SJSA1 (cell line): ENCODE data around the gene BTG2. TPM values are rescaled to one million over a fixed set of nuclear protein-coding genes. Genes with fewer than 3 reads are reported as not detected.

Experiments
- DNase-seq, 2 experiments: peaks; one replicate each; pipeline ENCODE4 v3.0.0-alpha.2; 2015 to 2020; ENCODE audit warnings: low spot score in 2 of 2, low read depth in 1 of 2
- H3K27ac ChIP-seq: fragments of 250-450 bp; sonication (Bioruptor Pico); 2 replicates; pipeline ENCODE4 v1.5.1; 2020; ENCODE audit warnings: mild to moderate bottlenecking, moderate library complexity
- H3K27me3 ChIP-seq: fragments of 250-450 bp; sonication (Bioruptor Pico); replicated peaks from 2 replicates; pipeline ENCODE4 v1.5.1; 2020; ENCODE audit warnings: mild to moderate bottlenecking, moderate library complexity
- H3K36me3 ChIP-seq: fragments of 250-450 bp; sonication (Bioruptor Pico); 2 replicates; pipeline ENCODE4 v1.5.1; 2020; ENCODE audit warnings: mild to moderate bottlenecking
- H3K4me1 ChIP-seq: fragments of 250-450 bp; sonication (Bioruptor Pico); replicated peaks from 2 replicates; pipeline ENCODE4 v1.6.1; 2021; ENCODE audit warnings: mild to moderate bottlenecking
- H3K4me3 ChIP-seq: fragments of 250-450 bp; sonication (Bioruptor Pico); 2 replicates; pipeline ENCODE4 v1.5.1; 2020; ENCODE audit warnings: mild to moderate bottlenecking
- H3K9me3 ChIP-seq: fragments of 250-450 bp; sonication (Bioruptor Pico); replicated peaks from 2 replicates; pipeline ENCODE4 v1.5.1; 2020; ENCODE audit warnings: mild to moderate bottlenecking
- total RNA-seq: library from RNA; depleted of rRNA; stranded (reverse); fragments of >200 nt; shearing (Covaris generic); gene quantifications from 2 replicates; pipeline ENCODE4 v1.2.3, GENCODE V29; 2014

BTG2 gene
- total RNA-seq, 1 experiment from 2014 or later: 6.6 TPM

- H3K36me3 ChIP-seq: no peaks in the 10 kb centered on the region
- no peak overlapping the region for H3K4me3 ChIP-seq
- 0 out of 2 replicates have a peak, but pooled peaks cover 4% of the 10 kb centered on the region for H3K4me1 ChIP-seq
- peaks cover 10% of the 10 kb centered on the region; the same call in 1 of the 2 replicates for H3K27me3 ChIP-seq
- no peaks in the 10 kb centered on the region for H3K9me3 ChIP-seq
- DNase-seq: peak; percentile 65 to 73
- H3K27ac ChIP-seq: no peak overlapping the region
Observed at GRCh38 chr1:203340112-203340790, 34.9 kb downstream of the BTG2 start.

DNA sequence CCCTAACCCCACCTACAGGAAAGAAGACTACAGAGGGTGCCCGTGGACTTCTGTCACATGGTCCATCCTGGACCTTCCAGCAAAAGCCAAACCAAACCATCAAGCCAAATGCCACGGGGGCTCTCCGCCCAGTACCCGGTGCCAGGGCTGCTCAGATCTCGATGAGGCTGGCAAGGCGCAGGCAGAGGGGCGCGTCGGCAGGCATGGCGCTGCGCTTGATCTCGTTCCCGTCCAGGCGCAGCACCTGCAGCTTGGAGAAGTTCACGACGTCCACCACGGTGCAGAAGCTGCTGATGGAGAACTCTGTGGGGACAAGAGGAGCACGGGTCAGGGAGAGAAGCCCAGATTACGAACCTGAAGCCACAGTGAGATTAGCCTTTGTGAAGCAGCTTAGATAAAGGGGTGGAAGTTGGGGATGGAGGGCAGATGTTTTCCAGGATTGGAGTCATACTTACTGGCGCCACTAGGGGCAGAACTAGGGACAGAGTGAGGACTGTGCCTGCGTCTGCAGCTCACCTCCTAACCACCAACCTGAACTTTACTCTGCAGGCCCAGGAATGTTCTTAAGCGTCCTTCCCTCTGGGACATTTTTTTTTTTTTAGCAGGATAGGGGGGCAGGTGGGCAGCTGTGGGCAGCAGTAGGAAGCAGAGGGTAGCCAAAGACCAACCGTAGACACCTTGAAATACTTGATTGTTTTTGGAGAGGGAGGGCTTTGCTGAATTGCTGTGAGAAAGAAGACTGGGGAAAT lies 37.0 kb downstream of the BTG2 start:
- Histone ChIP-seq H3K27ac (no peak overlapping the region), H3K4me3 (no peak overlapping the region), H3K36me3 (no peaks in the 10 kb centered on the region), H3K27me3 (peaks cover 10% of the 10 kb centered on the region; the same call in 1 of the 2 replicates), H3K9me3 (no peaks in the 10 kb centered on the region), H3K4me1 (0 out of 2 replicates have a peak, but pooled peaks cover 4% of the 10 kb centered on the region)
- DNase-seq: peak; percentile 36 to 59

- Histone ChIP-seq H3K4me1 (0 out of 2 replicates have a peak, but pooled peaks cover 4% of the 10 kb centered on the region), H3K9me3 (no peaks in the 10 kb centered on the region), H3K4me3 (no peak overlapping the region), H3K27ac (no peak overlapping the region), H3K27me3 (peaks cover 10% of the 10 kb centered on the region; the same call in 1 of the 2 replicates), H3K36me3 (no peaks in the 10 kb centered on the region)
- no peak for DNase-seq
Observed at GRCh38 chr1:203343956-203344754, 38.8 kb downstream of the BTG2 start.

GRCh38 chr1:203346060-203346768 lies 40.9 kb downstream of the BTG2 start:
- no peak overlapping the region for H3K27ac ChIP-seq
- H3K4me1 ChIP-seq: 0 out of 2 replicates have a peak, but pooled peaks cover 4% of the 10 kb centered on the region
- no peaks in the 10 kb centered on the region for H3K27me3 ChIP-seq
- no peak for DNase-seq
- no peaks in the 10 kb centered on the region for H3K9me3 ChIP-seq
- H3K36me3 ChIP-seq: no peaks in the 10 kb centered on the region
- H3K4me3 ChIP-seq: no peak overlapping the region

GRCh38 chr1:203346769-203347102 lies 41.4 kb downstream of the BTG2 start:
- no peak overlapping the region for H3K4me3 ChIP-seq
- H3K27me3 ChIP-seq: no peaks in the 10 kb centered on the region
- no peak overlapping the region for H3K27ac ChIP-seq
- DNase-seq: no peak
- H3K36me3 ChIP-seq: no peaks in the 10 kb centered on the region
- 0 out of 2 replicates have a peak, but pooled peaks cover 4% of the 10 kb centered on the region for H3K4me1 ChIP-seq
- no peaks in the 10 kb centered on the region for H3K9me3 ChIP-seq

- no peak for DNase-seq
- H3K27ac ChIP-seq: no peak overlapping the region
- peaks cover 9% of the 10 kb centered on the region for H3K4me1 ChIP-seq
- H3K4me3 ChIP-seq: no peak overlapping the region
- no peaks in the 10 kb centered on the region for H3K27me3 ChIP-seq
- no peaks in the 10 kb centered on the region for H3K9me3 ChIP-seq
- H3K36me3 ChIP-seq: no peaks in the 10 kb centered on the region
Observed at GRCh38 chr1:203349166-203349565, 43.8 kb downstream of the BTG2 start.

DNA sequence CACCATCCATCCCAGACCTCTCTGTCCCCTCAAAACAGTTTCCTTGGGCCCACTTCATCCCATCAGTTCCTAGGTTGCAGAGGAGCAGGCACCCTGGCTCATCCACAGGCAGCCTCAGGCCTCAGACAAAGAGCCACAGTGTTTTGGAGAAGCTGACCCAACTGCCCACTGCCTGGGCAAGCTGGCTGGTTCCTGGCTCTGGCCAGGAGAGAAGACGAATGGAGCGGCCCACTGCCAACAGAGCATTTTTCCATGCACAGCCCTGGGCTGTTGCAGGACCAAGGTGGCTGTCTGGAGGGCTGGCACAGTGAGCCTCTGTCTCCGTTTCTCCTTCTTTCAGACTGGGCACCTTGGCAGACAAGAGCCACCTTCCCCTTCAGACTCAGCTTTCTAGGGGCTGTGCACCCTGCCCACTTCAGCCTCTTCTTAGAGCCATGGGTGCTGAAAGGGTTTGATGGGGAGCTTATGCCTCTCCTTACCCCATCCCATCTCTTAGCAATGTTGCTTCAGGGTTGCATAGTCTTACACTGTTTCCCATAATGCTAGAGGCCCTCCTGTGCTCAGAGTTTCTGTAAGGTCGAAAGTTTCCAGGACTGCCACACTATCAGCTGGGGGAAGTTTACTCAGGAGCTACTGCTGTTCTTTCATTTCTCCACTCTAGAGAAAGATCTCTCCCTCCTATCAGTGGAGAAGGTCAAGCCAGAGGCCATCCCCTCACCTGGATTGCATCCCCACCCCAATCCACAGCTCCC lies 44.6 kb downstream of the BTG2 start:
- no peaks in the 10 kb centered on the region for H3K9me3 ChIP-seq
- H3K4me1 ChIP-seq: peaks cover 16% of the 10 kb centered on the region
- H3K4me3 ChIP-seq: no peak overlapping the region
- H3K36me3 ChIP-seq: no peaks in the 10 kb centered on the region
- H3K27ac ChIP-seq: no peak overlapping the region
- no peaks in the 10 kb centered on the region for H3K27me3 ChIP-seq
- no peak for DNase-seq

GRCh38 chr1:203351037-203351625 lies 45.8 kb downstream of the BTG2 start, which contains the start of gene FMOD:
FMOD (minus strand) TSS chr1:203351122; CDS start chr1:203348270, 2,852 bp downstream.
- Histone ChIP-seq H3K36me3 (no peaks in the 10 kb centered on the region), H3K27ac (no peak within 1 kb of the TSS), H3K9me3 (no peaks in the 10 kb centered on the region), H3K4me1 (peaks cover 19% of the 10 kb centered on the region), H3K4me3 (no peak within 1 kb of the TSS), H3K27me3 (no peaks in the 10 kb centered on the region)
- peak in 1 of 2 experiments; percentile 17 for DNase-seq

DNA sequence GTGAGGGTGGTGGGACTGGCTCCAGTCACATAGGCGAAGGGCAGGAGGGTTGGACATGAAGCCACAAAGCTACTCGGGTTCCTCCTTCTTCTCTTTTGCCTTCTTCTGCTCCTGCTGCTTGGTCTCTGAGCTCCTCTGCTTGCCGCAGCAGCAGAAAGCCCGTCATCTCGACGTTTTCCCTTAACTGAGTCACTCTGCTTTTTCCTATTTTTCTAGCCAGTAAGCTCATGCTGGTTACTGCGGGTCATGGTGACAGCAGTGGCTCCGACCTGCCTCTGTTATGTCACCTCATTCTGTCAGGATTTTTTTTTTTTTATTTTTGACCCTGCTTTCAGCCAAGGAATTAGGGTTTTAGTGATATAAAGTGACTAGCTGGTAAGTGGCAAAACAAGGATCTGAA lies 48.2 kb downstream of the BTG2 start:
- H3K4me3 ChIP-seq: no peak overlapping the region
- no peaks in the 10 kb centered on the region for H3K27me3 ChIP-seq
- peak overlapping the region; percentile 74 for H3K27ac ChIP-seq
- peak in 1 of 2 experiments; percentile 31 for DNase-seq
- H3K4me1 ChIP-seq: peaks cover 21% of the 10 kb centered on the region
- no peaks in the 10 kb centered on the region; the same call in 1 of the 2 replicates for H3K9me3 ChIP-seq
- no peaks in the 10 kb centered on the region for H3K36me3 ChIP-seq

GRCh38 chr1:203354246-203354645 lies 48.9 kb downstream of the BTG2 start:
- no peaks in the 10 kb centered on the region; the same call in 1 of the 2 replicates for H3K9me3 ChIP-seq
- DNase-seq: peak; percentile 70 to 91
- H3K27me3 ChIP-seq: no peaks in the 10 kb centered on the region
- H3K27ac ChIP-seq: peak overlapping the region; percentile 74
- no peaks in the 10 kb centered on the region for H3K36me3 ChIP-seq
- no peak overlapping the region for H3K4me3 ChIP-seq
- peaks cover 21% of the 10 kb centered on the region for H3K4me1 ChIP-seq

DNA sequence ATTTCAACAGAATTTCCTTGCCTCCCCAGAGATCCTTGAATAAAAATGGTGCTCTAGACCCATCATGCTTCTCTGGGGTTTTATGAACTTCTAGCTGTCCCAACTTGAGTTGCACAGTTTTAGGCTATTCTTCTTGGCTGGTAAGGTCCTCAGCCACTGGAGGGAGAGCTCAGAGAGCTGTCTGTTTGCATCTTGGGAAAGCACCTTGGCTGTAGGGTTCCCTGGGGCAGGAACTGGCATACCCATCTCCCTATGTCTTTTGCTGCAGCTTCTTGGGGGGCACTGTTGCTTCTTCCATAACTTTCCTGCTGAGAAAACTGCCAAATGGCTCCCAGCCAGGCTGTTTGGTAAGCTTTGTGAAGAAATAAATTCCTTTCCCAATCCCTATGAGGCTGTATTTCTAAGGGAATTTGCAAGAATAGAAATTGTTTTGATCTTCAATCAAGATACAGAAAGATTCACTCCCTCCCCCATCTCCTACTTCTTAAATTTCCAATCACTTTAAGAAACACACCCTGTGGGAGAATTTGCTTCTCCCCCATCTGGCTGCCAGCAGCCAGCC lies 53.8 kb downstream of the BTG2 start:
- peaks cover 24% of the 10 kb centered on the region for H3K4me1 ChIP-seq
- no peaks in the 10 kb centered on the region for H3K36me3 ChIP-seq
- H3K9me3 ChIP-seq: no peaks in the 10 kb centered on the region; the same call in 1 of the 2 replicates
- H3K27me3 ChIP-seq: no peaks in the 10 kb centered on the region
- H3K4me3 ChIP-seq: no peak overlapping the region
- no peak for DNase-seq
- no peak overlapping the region for H3K27ac ChIP-seq
